Measurements from ENCODE around the gene INAVA. TPM values are rescaled to one million over a fixed set of nuclear protein-coding genes. Genes with fewer than 3 reads are reported as not detected.

INAVA gene
- total and polyA plus RNA-seq, 10 of the 15 experiments (the other 5 are each of a cell fraction or from before 2014, with no cell fraction given) = 3.6 to 15.4 (median 9.5) TPM

DNA sequence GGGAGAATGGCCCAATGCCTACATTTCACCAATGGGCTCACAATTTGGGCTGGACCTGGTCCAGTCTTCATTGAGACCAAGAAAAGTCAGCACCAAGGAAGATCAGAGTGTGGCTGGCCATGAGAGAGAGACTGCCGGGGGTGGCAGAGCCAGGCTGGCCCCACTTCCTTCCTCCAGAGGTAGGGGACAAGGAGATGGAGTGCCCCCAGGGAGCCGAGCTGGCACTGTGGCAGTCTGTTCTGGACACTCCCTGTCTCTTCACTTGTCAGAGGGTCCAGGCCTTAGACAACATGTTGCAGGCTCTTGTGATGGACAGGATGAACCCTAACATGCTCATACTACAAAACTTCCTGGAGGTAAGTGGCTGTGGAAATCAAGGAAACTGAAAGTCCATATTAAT lies 27.7 kb downstream of the INAVA start (continued):
- TF ChIP-seq, protein P1, sequence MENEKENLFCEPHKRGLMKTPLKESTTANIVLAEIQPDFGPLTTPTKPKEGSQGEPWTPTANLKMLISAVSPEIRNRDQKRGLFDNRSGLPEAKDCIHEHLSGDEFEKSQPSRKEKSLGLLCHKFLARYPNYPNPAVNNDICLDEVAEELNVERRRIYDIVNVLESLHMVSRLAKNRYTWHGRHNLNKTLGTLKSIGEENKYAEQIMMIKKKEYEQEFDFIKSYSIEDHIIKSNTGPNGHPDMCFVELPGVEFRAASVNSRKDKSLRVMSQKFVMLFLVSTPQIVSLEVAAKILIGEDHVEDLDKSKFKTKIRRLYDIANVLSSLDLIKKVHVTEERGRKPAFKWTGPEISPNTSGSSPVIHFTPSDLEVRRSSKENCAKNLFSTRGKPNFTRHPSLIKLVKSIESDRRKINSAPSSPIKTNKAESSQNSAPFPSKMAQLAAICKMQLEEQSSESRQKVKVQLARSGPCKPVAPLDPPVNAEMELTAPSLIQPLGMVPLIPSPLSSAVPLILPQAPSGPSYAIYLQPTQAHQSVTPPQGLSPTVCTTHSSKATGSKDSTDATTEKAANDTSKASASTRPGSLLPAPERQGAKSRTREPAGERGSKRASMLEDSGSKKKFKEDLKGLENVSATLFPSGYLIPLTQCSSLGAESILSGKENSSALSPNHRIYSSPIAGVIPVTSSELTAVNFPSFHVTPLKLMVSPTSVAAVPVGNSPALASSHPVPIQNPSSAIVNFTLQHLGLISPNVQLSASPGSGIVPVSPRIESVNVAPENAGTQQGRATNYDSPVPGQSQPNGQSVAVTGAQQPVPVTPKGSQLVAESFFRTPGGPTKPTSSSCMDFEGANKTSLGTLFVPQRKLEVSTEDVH (IDR thresholded peaks at IDR 0.05; ENCODE audit: low read depth, partially characterized antibody) = no peak
- TF ChIP-seq ZBED1 (IDR thresholded peaks at IDR 0.05; ENCODE audit: borderline replicate concordance) (no peak), ZNF217 (IDR thresholded peaks at IDR 0.05) (no peak), BCL11A (IDR thresholded peaks at IDR 0.05; ENCODE audit: low read depth, low read length) (no peak), SRF (IDR thresholded peaks at IDR 0.05; ENCODE audit: low read depth in 2 of 2, low read length in 2 of 2) (no peak)
- TF ChIP-seq, protein P2, sequence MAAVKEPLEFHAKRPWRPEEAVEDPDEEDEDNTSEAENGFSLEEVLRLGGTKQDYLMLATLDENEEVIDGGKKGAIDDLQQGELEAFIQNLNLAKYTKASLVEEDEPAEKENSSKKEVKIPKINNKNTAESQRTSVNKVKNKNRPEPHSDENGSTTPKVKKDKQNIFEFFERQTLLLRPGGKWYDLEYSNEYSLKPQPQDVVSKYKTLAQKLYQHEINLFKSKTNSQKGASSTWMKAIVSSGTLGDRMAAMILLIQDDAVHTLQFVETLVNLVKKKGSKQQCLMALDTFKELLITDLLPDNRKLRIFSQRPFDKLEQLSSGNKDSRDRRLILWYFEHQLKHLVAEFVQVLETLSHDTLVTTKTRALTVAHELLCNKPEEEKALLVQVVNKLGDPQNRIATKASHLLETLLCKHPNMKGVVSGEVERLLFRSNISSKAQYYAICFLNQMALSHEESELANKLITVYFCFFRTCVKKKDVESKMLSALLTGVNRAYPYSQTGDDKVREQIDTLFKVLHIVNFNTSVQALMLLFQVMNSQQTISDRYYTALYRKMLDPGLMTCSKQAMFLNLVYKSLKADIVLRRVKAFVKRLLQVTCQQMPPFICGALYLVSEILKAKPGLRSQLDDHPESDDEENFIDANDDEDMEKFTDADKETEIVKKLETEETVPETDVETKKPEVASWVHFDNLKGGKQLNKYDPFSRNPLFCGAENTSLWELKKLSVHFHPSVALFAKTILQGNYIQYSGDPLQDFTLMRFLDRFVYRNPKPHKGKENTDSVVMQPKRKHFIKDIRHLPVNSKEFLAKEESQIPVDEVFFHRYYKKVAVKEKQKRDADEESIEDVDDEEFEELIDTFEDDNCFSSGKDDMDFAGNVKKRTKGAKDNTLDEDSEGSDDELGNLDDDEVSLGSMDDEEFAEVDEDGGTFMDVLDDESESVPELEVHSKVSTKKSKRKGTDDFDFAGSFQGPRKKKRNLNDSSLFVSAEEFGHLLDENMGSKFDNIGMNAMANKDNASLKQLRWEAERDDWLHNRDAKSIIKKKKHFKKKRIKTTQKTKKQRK (IDR thresholded peaks at IDR 0.05; ENCODE audit: low read depth, low read length) = no peak

DNA sequence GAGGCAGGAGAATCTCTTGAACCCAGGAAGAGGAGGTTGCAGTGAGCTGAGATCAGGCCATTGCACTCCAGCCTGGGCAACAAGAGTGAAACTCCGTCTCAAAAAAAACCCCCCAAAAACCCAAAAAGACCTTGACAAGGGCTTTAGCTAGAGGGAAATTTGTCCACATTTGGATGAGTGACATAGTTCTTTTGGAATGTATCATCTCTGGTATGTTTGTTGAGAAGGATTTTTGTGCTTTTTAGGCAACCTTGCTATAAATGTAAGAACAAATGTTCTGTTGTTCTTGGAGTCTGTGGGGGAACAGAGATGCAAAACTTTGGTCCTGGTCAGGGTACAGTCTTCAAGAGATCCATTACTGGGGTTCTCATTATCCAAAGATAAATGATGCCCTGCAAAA lies 28.9 kb downstream of the INAVA start:
- H3K4me2 ChIP-seq (ENCODE audit: control insufficient read depth, insufficient read depth) = no peak overlapping the region
- H3K36me3 ChIP-seq (ENCODE audit: control insufficient read depth in 2 of 2, insufficient read depth in 2 of 2, low read length in 1 of 2) = no peaks in the 10 kb centered on the region
- DNase-seq (ENCODE audit: low read depth, low spot score) (no peak), FAIRE-seq (no peak), ATAC-seq (no peak)
- no peaks in the 10 kb centered on the region for H3K9me3 ChIP-seq (replicated peaks; ENCODE audit: control insufficient read depth, insufficient read depth, low read length)
- WGBS (ENCODE audit: insufficient coverage, insufficient replicate concordance, low lambda C conversion rate, missing lambda C conversion rate) = 0% methylated on average over 1 of the region's 1 CpG
- no peaks in the 10 kb centered on the region for H3K79me2 ChIP-seq (ENCODE audit: control insufficient read depth, insufficient read depth, low read length)
- no peaks in the 10 kb centered on the region for H3K4me1 ChIP-seq (ENCODE audit: control insufficient read depth, insufficient read depth, low read length)
- no peak overlapping the region for H3K27ac ChIP-seq (ENCODE audit: control insufficient read depth, insufficient read depth)
- intact Hi-C loops (cut with micrococcal nuclease; ENCODE audit: unreplicated experiment) = no loop called here
- in situ Hi-C loops (cut with MboI) = no loop called here
- H3K27me3 ChIP-seq (replicated peaks in 1 of 2; ENCODE audit: control insufficient read depth in 2 of 2, insufficient read depth in 2 of 2, low read length in 1 of 2) = no peaks in the 10 kb centered on the region
- H2AFZ ChIP-seq (ENCODE audit: control insufficient read depth, low read depth, low read length) = no peak overlapping the region
- H3K9ac ChIP-seq (ENCODE audit: control insufficient read depth, insufficient read depth, low read length) = no peak overlapping the region
- ChIA-PET CTCF (interaction anchor here (1.1 kb wide), 1 partner anchor 48 kb away, joined by 3 read pairs; no protein-coding TSS in a partner anchor), SMC1A (ENCODE audit: uncharacterized antibody, unreplicated experiment) (interaction anchor here (0.9 kb wide), 1 partner anchor 21 kb away, joined by 3 read pairs; no protein-coding TSS in a partner anchor), RAD21 (ENCODE audit: unreplicated experiment) (no interaction called here), POLR2A (no interaction called here)
- BruUV-seq (replicated peaks) = no TSS peak
- no peak overlapping the region for H3K4me3 ChIP-seq
- no peaks in the 10 kb centered on the region for H4K20me1 ChIP-seq (ENCODE audit: control insufficient read depth, insufficient read depth)
- TF ChIP-seq ZNF622 (IDR thresholded peaks at IDR 0.05) (no peak), DPF2 (IDR thresholded peaks at IDR 0.05) (no peak), RAD51 (IDR thresholded peaks at IDR 0.05) (no peak), POU2F2 (IDR thresholded peaks at IDR 0.05; ENCODE audit: borderline replicate concordance, low read depth, low read length) (no peak), HCFC1 (IDR thresholded peaks at IDR 0.05; ENCODE audit: low read length) (no peak)
- TF ChIP-seq, protein P3, sequence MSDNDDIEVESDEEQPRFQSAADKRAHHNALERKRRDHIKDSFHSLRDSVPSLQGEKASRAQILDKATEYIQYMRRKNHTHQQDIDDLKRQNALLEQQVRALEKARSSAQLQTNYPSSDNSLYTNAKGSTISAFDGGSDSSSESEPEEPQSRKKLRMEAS (IDR thresholded peaks at IDR 0.05; ENCODE audit: low read depth, low read length) = no peak
- TF ChIP-seq, protein P4, sequence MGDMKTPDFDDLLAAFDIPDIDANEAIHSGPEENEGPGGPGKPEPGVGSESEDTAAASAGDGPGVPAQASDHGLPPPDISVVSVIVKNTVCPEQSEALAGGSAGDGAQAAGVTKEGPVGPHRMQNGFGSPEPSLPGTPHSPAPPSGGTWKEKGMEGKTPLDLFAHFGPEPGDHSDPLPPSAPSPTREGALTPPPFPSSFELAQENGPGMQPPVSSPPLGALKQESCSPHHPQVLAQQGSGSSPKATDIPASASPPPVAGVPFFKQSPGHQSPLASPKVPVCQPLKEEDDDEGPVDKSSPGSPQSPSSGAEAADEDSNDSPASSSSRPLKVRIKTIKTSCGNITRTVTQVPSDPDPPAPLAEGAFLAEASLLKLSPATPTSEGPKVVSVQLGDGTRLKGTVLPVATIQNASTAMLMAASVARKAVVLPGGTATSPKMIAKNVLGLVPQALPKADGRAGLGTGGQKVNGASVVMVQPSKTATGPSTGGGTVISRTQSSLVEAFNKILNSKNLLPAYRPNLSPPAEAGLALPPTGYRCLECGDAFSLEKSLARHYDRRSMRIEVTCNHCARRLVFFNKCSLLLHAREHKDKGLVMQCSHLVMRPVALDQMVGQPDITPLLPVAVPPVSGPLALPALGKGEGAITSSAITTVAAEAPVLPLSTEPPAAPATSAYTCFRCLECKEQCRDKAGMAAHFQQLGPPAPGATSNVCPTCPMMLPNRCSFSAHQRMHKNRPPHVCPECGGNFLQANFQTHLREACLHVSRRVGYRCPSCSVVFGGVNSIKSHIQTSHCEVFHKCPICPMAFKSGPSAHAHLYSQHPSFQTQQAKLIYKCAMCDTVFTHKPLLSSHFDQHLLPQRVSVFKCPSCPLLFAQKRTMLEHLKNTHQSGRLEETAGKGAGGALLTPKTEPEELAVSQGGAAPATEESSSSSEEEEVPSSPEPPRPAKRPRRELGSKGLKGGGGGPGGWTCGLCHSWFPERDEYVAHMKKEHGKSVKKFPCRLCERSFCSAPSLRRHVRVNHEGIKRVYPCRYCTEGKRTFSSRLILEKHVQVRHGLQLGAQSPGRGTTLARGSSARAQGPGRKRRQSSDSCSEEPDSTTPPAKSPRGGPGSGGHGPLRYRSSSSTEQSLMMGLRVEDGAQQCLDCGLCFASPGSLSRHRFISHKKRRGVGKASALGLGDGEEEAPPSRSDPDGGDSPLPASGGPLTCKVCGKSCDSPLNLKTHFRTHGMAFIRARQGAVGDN (IDR thresholded peaks at IDR 0.05) = no peak

All from GM12878 (cell line).